ENCODE measurements around the gene SINHCAF.
A peak's percentile ranks its signal among the peaks of the same experiment; 100 is the strongest.

SINHCAF gene

GRCh38 chr12:31366104-31366621 lies 40.2 kb upstream of the SINHCAF start:
- no peak overlapping the region for H3K4me3 ChIP-seq (ENCODE audit: low read depth, low read length)
- TF ChIP-seq, protein P1, sequence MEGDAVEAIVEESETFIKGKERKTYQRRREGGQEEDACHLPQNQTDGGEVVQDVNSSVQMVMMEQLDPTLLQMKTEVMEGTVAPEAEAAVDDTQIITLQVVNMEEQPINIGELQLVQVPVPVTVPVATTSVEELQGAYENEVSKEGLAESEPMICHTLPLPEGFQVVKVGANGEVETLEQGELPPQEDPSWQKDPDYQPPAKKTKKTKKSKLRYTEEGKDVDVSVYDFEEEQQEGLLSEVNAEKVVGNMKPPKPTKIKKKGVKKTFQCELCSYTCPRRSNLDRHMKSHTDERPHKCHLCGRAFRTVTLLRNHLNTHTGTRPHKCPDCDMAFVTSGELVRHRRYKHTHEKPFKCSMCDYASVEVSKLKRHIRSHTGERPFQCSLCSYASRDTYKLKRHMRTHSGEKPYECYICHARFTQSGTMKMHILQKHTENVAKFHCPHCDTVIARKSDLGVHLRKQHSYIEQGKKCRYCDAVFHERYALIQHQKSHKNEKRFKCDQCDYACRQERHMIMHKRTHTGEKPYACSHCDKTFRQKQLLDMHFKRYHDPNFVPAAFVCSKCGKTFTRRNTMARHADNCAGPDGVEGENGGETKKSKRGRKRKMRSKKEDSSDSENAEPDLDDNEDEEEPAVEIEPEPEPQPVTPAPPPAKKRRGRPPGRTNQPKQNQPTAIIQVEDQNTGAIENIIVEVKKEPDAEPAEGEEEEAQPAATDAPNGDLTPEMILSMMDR (IDR thresholded peaks at IDR 0.05; ENCODE audit: low read depth, low read length, missing control alignments) = no peak
- no peak for DNase-seq (ENCODE audit: low read depth)

DNA sequence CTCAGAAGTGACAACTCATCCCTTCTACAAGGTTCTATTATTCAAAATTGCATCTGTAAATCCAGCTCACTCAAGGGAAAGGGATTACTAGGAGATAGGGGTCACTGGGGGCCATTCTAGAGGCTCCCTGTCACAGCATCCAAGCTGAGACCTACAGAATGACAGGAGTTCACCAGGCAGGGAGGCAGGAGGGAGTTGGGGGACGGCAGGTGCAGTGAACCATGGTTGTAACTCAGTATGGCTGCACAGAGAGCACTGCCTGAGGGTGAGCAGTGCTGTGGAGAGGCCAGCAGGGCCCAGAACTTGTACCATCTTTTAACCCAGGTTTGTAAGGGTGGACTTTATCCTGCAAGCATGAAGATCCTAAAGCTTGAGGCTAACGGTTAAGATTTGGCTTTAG lies 37.9 kb upstream of the SINHCAF start:
- H3K4me3 ChIP-seq (ENCODE audit: low read depth, low read length) = no peak overlapping the region

DNA sequence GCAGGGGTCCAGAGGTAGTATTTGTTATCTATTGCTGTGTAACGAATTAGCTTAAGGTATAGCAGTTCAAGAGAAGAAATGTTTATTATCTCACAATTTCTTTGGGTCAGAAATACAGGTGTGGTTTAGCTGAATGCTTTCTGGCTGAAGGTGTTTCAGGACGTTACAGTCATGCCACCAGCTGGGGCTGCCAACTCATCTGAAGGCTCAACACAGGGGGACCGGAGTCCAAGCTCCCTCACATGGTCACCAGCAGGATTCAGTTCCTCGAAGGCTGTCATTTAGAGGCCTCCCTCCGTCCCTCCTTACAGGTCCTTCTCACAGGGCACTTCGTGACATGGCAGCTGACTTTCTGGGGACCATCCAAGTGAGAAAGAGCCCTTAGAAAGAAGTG lies 37.5 kb upstream of the SINHCAF start:
- H3K4me3 ChIP-seq (ENCODE audit: low read depth, low read length) = no peak overlapping the region
- TF ChIP-seq, protein P1 (IDR thresholded peaks at IDR 0.05; ENCODE audit: low read depth, low read length, missing control alignments) = no peak
- DNase-seq (ENCODE audit: low read depth) = no peak

More for the DNA sequence above, 37.9 kb upstream of the SINHCAF start:
- DNase-seq (ENCODE audit: low read depth) = no peak
- TF ChIP-seq, protein P1 (IDR thresholded peaks at IDR 0.05; ENCODE audit: low read depth, low read length, missing control alignments) = no peak

GRCh38 chr12:31362759-31363415 lies 36.9 kb upstream of the SINHCAF start:
- peak overlapping the region; percentile 21; the same call in 1 of the 2 replicates for H3K4me3 ChIP-seq (ENCODE audit: low read depth, low read length)
- DNase-seq (ENCODE audit: low read depth) = peak; percentile 41

DNA sequence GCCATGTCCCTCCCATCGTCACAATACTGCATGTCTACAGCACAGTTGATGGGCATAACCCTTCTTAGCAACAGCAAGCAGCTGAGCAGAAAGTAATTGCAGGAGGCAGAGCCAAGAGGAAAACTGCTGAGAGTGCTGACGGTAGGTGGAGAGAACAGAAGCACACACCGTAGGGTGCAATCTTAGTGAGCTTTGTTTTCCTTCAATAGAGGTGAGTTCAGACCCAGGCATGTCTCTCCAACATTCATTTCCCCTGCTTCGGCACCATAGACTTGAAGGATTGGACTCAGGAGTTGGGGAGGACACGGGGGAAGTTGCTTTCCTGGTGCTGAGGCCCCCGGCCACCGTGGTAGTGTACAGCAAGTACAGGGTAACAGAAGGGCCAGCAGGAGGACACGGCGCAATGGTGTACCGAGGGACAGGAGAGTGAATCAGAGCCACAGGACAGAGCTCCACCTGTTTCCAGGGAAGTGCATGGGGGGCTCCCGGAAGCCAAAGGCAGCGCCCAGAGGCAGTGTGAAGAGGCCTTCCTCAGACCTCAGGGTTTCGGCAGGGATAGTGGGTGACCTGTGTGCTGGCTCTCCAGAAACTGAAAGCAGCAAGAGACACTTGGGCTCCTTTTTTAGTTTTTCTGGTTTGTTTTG lies 36.3 kb upstream of the SINHCAF start:
- peak overlapping the region; percentile 21; the same call in 1 of the 2 replicates for H3K4me3 ChIP-seq (ENCODE audit: low read depth, low read length)
- TF ChIP-seq, protein P1 (IDR thresholded peaks at IDR 0.05; ENCODE audit: low read depth, low read length, missing control alignments) = no peak
- DNase-seq (ENCODE audit: low read depth) = no peak

More at GRCh38 chr12:31362759-31363415, 36.9 kb upstream of the SINHCAF start:
- TF ChIP-seq, protein P1 (IDR thresholded peaks at IDR 0.05; ENCODE audit: low read depth, low read length, missing control alignments) = peak; percentile 10

DNA sequence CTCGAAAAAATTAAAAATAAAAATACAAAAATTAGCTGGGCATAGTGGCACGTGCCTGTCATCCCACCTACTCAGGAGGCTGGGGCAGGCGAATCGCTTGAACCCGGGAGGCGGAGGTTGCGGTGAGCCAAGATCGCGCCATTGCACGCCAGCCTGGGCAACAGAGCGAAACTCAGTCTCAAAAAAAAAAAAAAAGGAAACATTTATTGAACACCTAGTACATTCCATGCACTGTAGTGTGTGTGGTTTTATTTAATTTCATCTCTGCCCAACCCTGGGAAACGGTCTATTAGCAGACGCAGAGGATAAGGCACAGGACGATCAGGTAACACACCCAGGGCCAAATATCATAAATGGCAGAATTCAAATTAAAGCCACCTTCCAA lies 35.8 kb upstream of the SINHCAF start:
- TF ChIP-seq, protein P1 (IDR thresholded peaks at IDR 0.05; ENCODE audit: low read depth, low read length, missing control alignments) = no peak
- no peak overlapping the region for H3K4me3 ChIP-seq (ENCODE audit: low read depth, low read length)
- no peak for DNase-seq (ENCODE audit: low read depth)
